ENCODE data around the gene SEMA4D. TPM values are rescaled to one million over a fixed set of nuclear protein-coding genes. Genes with fewer than 3 reads are reported as not detected.

The SEMA4D gene
- total and polyA plus RNA-seq, 12 donors = 2.3 to 51.0 (median 20.2) TPM

DNA sequence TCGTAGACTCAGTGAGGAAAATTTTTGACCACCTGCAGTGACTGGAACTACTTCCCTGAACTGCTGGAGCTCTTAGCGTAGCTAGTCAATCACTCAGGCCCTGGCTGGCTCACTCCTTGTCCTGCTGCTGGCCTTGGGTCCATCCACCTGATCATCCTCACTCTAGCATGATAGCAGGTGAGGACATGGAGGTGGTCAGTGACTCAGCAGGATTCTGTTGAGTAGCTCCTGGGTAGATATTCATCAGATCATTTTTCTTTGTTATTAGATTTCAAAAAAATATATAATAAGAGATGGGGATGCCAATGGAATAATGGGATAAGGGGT lies 25.0 kb upstream of the SEMA4D start:
- H3K9me3 ChIP-seq = peaks cover 0 to under 1% (median 0%) of the 10 kb centered on the region in 11 donors
- TF ChIP-seq, protein P1, sequence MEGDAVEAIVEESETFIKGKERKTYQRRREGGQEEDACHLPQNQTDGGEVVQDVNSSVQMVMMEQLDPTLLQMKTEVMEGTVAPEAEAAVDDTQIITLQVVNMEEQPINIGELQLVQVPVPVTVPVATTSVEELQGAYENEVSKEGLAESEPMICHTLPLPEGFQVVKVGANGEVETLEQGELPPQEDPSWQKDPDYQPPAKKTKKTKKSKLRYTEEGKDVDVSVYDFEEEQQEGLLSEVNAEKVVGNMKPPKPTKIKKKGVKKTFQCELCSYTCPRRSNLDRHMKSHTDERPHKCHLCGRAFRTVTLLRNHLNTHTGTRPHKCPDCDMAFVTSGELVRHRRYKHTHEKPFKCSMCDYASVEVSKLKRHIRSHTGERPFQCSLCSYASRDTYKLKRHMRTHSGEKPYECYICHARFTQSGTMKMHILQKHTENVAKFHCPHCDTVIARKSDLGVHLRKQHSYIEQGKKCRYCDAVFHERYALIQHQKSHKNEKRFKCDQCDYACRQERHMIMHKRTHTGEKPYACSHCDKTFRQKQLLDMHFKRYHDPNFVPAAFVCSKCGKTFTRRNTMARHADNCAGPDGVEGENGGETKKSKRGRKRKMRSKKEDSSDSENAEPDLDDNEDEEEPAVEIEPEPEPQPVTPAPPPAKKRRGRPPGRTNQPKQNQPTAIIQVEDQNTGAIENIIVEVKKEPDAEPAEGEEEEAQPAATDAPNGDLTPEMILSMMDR (IDR thresholded peaks at IDR 0.05) = no peak

DNA sequence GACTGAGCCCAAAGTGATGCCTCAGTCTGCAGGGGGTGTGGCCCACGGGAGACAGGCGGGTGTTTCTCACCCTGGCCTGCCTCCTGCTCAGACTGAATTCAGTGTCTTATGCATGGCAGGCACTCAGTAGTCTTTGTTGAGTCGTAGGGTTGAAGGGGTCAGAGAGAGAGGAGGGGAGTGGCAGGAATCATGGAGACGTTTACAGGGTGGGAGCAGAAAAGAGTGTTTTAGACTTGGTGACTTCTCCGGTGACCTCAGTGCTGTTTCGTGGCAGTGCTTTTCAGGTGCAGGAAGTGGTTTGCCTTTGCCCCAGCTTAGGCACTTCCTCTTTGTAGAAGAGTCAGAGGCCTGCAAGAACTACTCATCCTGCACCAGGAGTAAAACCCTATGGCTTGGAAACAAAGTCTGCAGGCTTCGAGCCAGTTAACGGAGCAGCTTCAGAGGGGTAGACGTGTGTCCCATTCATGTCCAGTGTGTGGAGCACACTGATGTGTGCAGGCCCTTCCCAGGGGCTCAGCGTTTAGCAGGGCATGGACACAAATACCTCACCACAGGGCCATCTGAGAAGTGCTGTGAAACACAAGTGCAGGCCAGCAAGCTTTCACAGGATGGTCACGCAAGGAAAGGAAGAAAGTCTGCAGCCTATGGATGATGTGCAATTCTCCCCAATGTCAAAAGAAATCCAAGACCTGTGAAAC lies 24.5 kb upstream of the SEMA4D start:
- peak in 6 of 8 donors; percentile 32 to 51 (median 44) for ATAC-seq
- TF ChIP-seq, protein P1 (IDR thresholded peaks at IDR 0.05) = no peak
- H3K27ac ChIP-seq = peak overlapping the region in 2 of 10 donors; percentile 4 to 88
- no peaks in the 10 kb centered on the region for H3K36me3 ChIP-seq
- no peaks in the 10 kb centered on the region for H3K27me3 ChIP-seq
- intact Hi-C loops (cut with DNase I) = loop anchor here in 1 of 10 donors (10.0 kb wide), 1 partner anchor 128 kb away; no protein-coding TSS in a partner anchor
- no peak overlapping the region for H3K4me3 ChIP-seq
- peaks cover 0 to 85% (median 0%) of the 10 kb centered on the region in 9 donors for H3K4me1 ChIP-seq
- WGBS, 2 donors = 69% methylated on average over 11 of the region's 11 CpGs
- H3K9me3 ChIP-seq = no peaks in the 10 kb centered on the region
- DNase-seq = peak in 1 of 2 donors; percentile 26

More for the DNA sequence above, 25.0 kb upstream of the SEMA4D start:
- Histone ChIP-seq H3K27me3 (no peaks in the 10 kb centered on the region), H3K27ac (peak overlapping the region in 1 of 10 donors; percentile 88), H3K4me3 (no peak overlapping the region), H3K36me3 (no peaks in the 10 kb centered on the region), H3K4me1 (peaks cover 0 to 90% (median 0%) of the 10 kb centered on the region in 9 donors)
- ATAC-seq (no peak), DNase-seq (no peak)
- intact Hi-C loops (cut with DNase I) = loop anchor here in 1 of 10 donors (10.0 kb wide), 1 partner anchor 128 kb away; no protein-coding TSS in a partner anchor
- WGBS, 2 donors = 86 to 91% methylated on average over 2 of the region's 2 CpGs

DNA sequence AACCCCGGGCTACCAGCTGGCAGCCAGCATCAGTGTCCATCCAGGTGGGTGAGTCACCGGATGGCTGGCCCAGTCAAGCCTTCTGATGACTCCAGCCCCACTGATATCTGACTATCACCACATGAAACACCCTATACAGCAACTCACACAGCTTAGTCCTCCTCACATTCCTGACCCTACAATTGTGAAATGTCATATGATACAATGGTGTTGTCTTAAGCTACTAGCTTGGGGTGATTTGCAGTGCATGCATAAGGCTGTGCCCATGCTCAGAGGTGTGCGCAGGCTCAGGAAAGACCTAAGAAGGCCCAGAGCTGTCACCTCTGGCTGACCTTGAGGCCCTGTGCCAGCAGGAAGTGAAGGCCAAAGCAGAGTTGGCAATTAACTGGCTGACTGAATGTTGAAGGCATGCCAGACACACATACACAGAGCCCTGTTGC lies 21.5 kb upstream of the SEMA4D start:
- Histone ChIP-seq H3K36me3 (no peaks in the 10 kb centered on the region), H3K9me3 (no peaks in the 10 kb centered on the region), H3K27ac (peak overlapping the region in 1 of 10 donors; percentile 19), H3K27me3 (no peaks in the 10 kb centered on the region), H3K4me3 (no peak overlapping the region), H3K4me1 (peaks cover 0 to 54% (median 0%) of the 10 kb centered on the region in 9 donors)
- TF ChIP-seq, protein P1 (IDR thresholded peaks at IDR 0.05) = no peak
- no peak for DNase-seq
- ATAC-seq = peak in 5 of 8 donors; percentile 48 to 76 (median 59)
- intact Hi-C loops (cut with DNase I) = loop anchor here in 1 of 10 donors (10.0 kb wide), 1 partner anchor 115 kb away; no protein-coding TSS in a partner anchor
- 88 to 92% methylated on average over 3 of the region's 3 CpGs for whole genome bisulfite sequencing, 2 donors

DNA sequence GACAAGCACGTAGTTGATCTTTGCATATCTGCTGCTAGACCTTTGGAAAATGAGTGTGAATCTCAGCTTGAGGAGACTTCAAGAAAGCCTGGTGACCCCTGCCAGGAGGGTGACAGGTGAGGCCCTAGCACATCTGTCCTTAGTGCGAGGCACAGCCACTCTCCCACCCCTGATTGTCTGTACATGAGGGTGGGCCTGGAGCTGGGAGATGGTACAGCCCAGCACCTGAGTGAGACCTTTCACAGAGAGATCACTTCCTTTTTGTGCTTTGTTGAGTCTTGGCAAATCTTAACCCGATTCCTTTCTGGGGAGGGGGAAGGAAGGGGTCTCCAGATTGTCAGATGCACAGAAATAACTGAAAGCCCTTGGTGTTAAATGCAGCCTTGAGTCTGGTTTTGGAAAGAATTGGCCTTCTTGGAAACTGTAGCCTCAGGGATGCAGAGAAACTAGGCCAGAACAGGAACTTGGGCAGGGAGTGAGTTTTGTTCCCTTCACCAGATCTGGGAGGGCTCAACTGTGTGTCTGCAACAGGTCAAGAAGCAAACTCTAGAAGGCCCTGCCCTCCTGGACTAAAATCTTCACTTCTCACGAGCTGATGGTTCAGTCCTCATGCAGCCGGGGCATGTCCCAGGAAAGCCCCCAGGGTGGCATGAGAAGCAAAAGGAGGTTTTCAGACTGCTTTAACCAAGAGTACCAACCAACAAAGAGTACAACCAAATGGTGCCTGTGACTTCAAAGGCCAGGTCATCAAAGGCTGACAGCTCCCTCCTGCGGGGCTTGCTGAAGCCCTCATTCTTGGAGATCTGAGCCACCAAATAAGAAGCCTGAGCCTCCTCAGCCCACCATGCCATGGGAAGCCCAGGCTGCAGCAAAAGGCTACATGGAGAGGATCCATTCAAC lies 20.8 kb upstream of the SEMA4D start:
- ATAC-seq = no peak
- H3K36me3 ChIP-seq = no peaks in the 10 kb centered on the region
- intact Hi-C loops (cut with DNase I) = loop anchor here in 1 of 10 donors (10.0 kb wide), 1 partner anchor 114 kb away; no protein-coding TSS in a partner anchor
- 91 to 92% methylated on average over 6 of the region's 6 CpGs for WGBS, 2 donors
- H3K4me3 ChIP-seq = no peak overlapping the region
- H3K27me3 ChIP-seq = no peaks in the 10 kb centered on the region
- peak overlapping the region in 1 of 10 donors; percentile 31 for H3K27ac ChIP-seq
- TF ChIP-seq, protein P1 (IDR thresholded peaks at IDR 0.05) = no peak
- H3K9me3 ChIP-seq = no peaks in the 10 kb centered on the region
- peaks cover 0 to 48% (median 0%) of the 10 kb centered on the region in 9 donors for H3K4me1 ChIP-seq
- no peak for DNase-seq

Data from heart right ventricle (tissue), 16 donors.